Heart left ventricle (tissue), 13 donors: Measurements from ENCODE around the gene PATE2.

ENCODE experiments used
- CTCF ChIP-seq, 12 donors: fragments of 200-600 bp; sonication (generic) in 4 of 12; IDR thresholded peaks; one replicate each; pipeline versions ENCODE4 v1.5.0 to v1.8.0; 2018 to 2022; ENCODE audit warnings: antibody characterized with exemption in 12 of 12, mild to moderate bottlenecking in 5 of 12
- POLR2A ChIP-seq, 2 donors: fragments of 450-650 bp; IDR thresholded peaks; one replicate each; pipeline ENCODE4 v1.6.1; 2017; ENCODE audit warnings: antibody characterized with exemption in 2 of 2, mild to moderate bottlenecking in 2 of 2, moderate library complexity in 2 of 2
- donor health status: ischemic (EF 13 %, LVEDD 7.1; RV severe dilation, severe dysfunction).
- donor health status: DM: no; HTN: yes; CAD: no.
- donor health status: DM: no; HTN: no; CAD: no.
- donor health status: ischemic (EF 25% LVEDD 6.9; RV normal size, moderate dysfunction).
- donor health status: ischemic (EF 25% LVEDD 5.7; RV mildly dilated, moderate dysfunction).
- donor health status: ischemic (EF 35%, LVEDD 5.7; RV mildly dilated, moderate dysfunction).
- donor health status: nonischemic (EF 11% LVEDD 7.7; RV severe dilation, severe dysfunction).
- donor health status: DM: yes; HTN: yes; CAD: no.
- donor health status: PGD.
- donor health status: ischemic (EF 29% LVEDD 5.4; RV normal size, mild dysfunction).
- donor health status: nonischemic (EF 23%, LVEDD 6.1; RV moderate dilation, normal function).

DNA sequence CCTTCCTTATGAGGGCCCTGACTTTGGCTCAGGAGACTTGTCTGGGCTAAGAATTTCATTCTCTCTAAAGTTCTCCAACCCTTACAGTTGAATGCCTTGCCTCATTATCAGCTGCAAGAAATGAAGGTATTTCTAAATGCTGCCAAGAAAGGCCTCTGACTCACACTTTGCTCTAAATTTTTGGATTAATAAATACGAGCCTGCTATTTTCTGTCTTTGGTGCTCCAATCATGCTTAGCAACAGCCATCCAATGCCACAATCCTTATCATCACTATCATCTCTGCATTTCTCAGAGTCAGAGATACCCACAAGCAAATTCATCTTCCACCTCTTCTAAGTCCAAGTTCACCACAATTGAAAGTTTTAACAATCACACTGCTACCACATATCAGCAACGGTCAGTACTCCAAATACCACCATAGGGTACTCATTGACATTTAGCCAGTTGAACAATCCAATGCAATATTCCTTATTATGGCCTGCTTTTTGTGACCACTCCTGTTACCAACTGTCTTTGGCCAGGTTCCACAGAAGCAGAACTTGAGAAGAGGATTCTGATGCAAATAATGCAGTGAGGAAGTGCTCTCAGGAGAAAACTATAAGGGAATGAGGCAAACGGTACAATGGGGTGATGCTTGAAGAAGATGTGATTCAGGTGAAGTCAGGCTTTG is 5.7 kb downstream of the PATE2 start:
- TF ChIP-seq CTCF (IDR thresholded peaks at IDR 0.05) (no peak), POLR2A (IDR thresholded peaks at IDR 0.05) (no peak)
